Activated B cell treated with CpG ODN at 0.5 μM for 24 hours (primary cell): ENCODE data around the gene SPRED1. TPM values are rescaled to one million over a fixed set of nuclear protein-coding genes. Genes with fewer than 3 reads are reported as not detected.

ENCODE experiments used
- ATAC-seq: fragments of 200-7000 bp; cut with Tn5 transposase; one replicate; pipeline ENCODE4 v1.10.0; 2021; ENCODE audit warnings: low read depth, mild to moderate bottlenecking, moderate library complexity
- CTCF ChIA-PET: fragments of 350-600 bp; sonication (Branson Sonifier 250); formaldehyde crosslinking; loops from one replicate; lab custom pipeline; 2021; ENCODE audit warnings: antibody characterized with exemption; lab: Charles Lee
- POLR2A ChIA-PET: fragments of 350-600 bp; sonication (Branson Sonifier 250); formaldehyde crosslinking; loops from one replicate; lab custom pipeline; 2021; ENCODE audit warnings: antibody characterized with exemption; lab: Charles Lee
- DNase-seq: peaks from one replicate; pipeline ENCODE4 v3.0.0; 2022
- H3K27ac Mint-ChIP-seq: one replicate; pipeline ENCODE4 v1.8.0; 2020; ENCODE audit warnings: mixed read lengths
- H3K27me3 Mint-ChIP-seq: one replicate; pipeline ENCODE4 v1.8.0; 2021; ENCODE audit warnings: mixed read lengths
- H3K36me3 Mint-ChIP-seq: one replicate; pipeline ENCODE4 v1.8.0; 2021; ENCODE audit warnings: low read depth, mixed read lengths
- H3K4me1 Mint-ChIP-seq: one replicate; pipeline ENCODE4 v1.8.0; 2021; ENCODE audit warnings: mixed read lengths
- H3K4me3 Mint-ChIP-seq: one replicate; pipeline ENCODE4 v1.8.0; 2020; ENCODE audit warnings: mild to moderate bottlenecking, mixed read lengths
- H3K9me3 Mint-ChIP-seq: one replicate; pipeline ENCODE4 v1.8.0; 2020; ENCODE audit warnings: mixed read lengths
- CTCF ChIP-seq: fragments of 200-600 bp; IDR thresholded peaks from one replicate; pipeline ENCODE4 v1.8.0; 2022; ENCODE audit warnings: antibody characterized with exemption, mild to moderate bottlenecking
- intact Hi-C: fragments of 100-400 bp; cut with micrococcal nuclease; formaldehyde crosslinking; loops from one replicate; pipeline ENCODE4 v1.15.1; 2024
- total RNA-seq: library from RNA; stranded (reverse); gene quantifications from 2 replicates; pipeline ENCODE4 v1.2.3, GENCODE V29; 2022

SPRED1 gene
- total RNA-seq, 1 donor from 2014 or later, result 1.4 TPM

DNA sequence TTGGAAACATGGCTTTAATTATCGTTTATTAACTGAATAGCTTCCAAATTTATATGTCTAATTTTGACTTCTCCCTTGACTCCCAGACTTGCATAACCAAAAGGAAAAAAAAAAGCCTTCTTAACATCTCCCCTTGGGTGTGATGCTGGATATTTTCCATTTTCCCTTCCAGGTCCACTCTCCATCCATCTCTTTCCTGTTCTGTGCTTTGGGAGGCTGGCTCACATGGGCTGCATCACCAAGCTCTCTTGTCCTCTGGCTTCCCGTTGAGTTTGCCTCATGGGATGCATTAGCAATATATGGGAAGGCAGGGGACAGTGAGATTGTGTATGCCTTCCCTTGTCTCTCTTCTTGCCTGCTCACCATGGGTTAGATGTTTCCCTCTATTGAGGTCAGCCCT lies 123.4 kb downstream of the SPRED1 start:
- H3K27ac Mint-ChIP-seq, result no peak overlapping the region
- no peak for TF ChIP-seq CTCF
- DNase-seq (no peak), ATAC-seq (no peak)
- intact Hi-C loops, result no loop called here
- H3K9me3 Mint-ChIP-seq, result no peaks in the 10 kb centered on the region
- no peaks in the 10 kb centered on the region for H3K4me1 Mint-ChIP-seq
- ChIA-PET CTCF (interaction anchor here (0.8 kb wide), 1 partner anchor 13 kb away, joined by 3 read pairs; no protein-coding TSS in a partner anchor), POLR2A (no interaction called here)
- no peak overlapping the region for H3K4me3 Mint-ChIP-seq
- H3K27me3 Mint-ChIP-seq, result peaks cover 26% of the 10 kb centered on the region
- no peaks in the 10 kb centered on the region for H3K36me3 Mint-ChIP-seq

DNA sequence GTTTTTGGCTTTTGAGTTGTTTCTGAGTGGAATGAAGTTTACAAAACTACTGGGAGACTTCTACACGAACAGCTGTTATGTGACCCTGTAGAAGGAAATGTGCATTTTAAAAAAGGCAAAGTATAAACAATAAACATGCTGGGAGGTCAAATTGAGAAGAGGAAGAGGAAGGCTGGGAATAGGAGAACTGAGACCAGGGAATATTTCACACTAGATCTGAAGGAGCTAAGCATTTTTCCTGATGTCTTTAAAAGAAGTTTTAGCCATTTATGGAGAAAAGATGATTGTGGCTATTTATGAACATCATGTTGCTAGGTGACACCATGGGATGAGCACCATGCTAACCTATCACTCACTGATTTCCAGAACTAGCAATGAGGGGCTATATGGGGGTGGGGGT lies 125.0 kb downstream of the SPRED1 start:
- DNase-seq, result no peak
- Mint-ChIP-seq H3K4me3 (no peak overlapping the region), H3K4me1 (no peaks in the 10 kb centered on the region), H3K9me3 (no peaks in the 10 kb centered on the region), H3K27ac (no peak overlapping the region), H3K27me3 (peaks cover 29% of the 10 kb centered on the region), H3K36me3 (no peaks in the 10 kb centered on the region)
- CTCF ChIA-PET, result interaction anchor here (0.9 kb wide), 1 partner anchor 613 kb away, joined by 3 read pairs; no protein-coding TSS in a partner anchor
- no peak for ATAC-seq
- no peak for TF ChIP-seq CTCF
- intact Hi-C loops, result no loop called here
- POLR2A ChIA-PET, result no interaction called here

DNA sequence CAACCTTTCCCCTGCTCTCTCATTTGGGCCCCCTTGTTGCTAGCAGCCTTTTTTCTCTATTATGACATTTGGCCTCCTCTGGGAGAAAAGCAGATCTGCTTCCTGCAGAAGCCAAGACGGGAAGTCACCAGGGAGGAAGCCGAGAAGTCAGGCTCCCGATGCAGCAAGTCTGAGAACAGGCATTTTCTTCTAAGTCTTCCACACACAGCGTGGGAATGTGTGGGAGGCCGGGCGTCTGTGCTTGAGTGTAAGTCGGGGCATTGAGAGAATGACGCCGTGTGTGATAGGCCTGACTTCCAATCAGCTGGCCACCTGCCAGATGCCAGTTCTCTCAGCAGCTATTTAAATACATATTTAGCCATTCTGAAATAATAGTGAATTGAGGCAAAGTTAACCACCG lies 125.5 kb downstream of the SPRED1 start:
- ATAC-seq (no peak), DNase-seq (no peak)
- no peaks in the 10 kb centered on the region for H3K4me1 Mint-ChIP-seq
- no peak overlapping the region for H3K4me3 Mint-ChIP-seq
- ChIA-PET CTCF (interaction anchor here (0.9 kb wide), 1 partner anchor 613 kb away, joined by 3 read pairs; no protein-coding TSS in a partner anchor), POLR2A (no interaction called here)
- H3K27ac Mint-ChIP-seq, result no peak overlapping the region
- no peaks in the 10 kb centered on the region for H3K9me3 Mint-ChIP-seq
- TF ChIP-seq CTCF, result no peak
- peaks cover 29% of the 10 kb centered on the region for H3K27me3 Mint-ChIP-seq
- intact Hi-C loops, result no loop called here
- no peaks in the 10 kb centered on the region for H3K36me3 Mint-ChIP-seq

GRCh38 chr15:38389924-38390542 lies 137.4 kb downstream of the SPRED1 start:
- ChIA-PET CTCF (interaction anchor here (1.5 kb wide), 1 partner anchor 394 kb away, joined by 6 read pairs; no protein-coding TSS in a partner anchor), POLR2A (no interaction called here)
- H3K27ac Mint-ChIP-seq, result no peak overlapping the region
- no peaks in the 10 kb centered on the region for H3K4me1 Mint-ChIP-seq
- intact Hi-C loops, result loop anchor here (1.0 to 2.0 kb wide), 3 partner anchors 35 to 395 kb away; no protein-coding TSS in a partner anchor
- DNase-seq (peak; percentile 20), ATAC-seq (peak; percentile 67)
- H3K4me3 Mint-ChIP-seq, result no peak overlapping the region
- no peaks in the 10 kb centered on the region for H3K9me3 Mint-ChIP-seq
- peaks cover 13% of the 10 kb centered on the region for H3K27me3 Mint-ChIP-seq
- H3K36me3 Mint-ChIP-seq, result no peaks in the 10 kb centered on the region
- peak; percentile 38 for TF ChIP-seq CTCF

DNA sequence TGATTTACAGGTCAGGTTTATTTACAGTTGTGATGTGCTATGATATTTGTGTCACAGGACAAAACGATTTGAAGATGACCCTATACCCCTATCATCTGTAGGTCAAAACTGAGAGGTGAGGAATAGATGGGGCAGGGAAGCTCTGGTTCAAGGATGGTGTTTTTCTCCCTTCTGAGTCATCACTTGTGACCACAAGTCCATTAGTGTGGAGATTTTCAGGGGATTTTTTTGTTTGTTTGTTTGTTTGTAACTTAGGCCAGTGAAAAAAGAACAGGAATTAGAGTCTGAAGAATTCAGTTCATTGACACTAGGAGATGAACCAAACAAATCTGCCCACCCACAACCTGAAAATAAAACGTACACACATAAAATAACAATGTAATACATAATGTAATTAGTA lies 138.6 kb downstream of the SPRED1 start:
- DNase-seq (no peak), ATAC-seq (no peak)
- peaks cover 11% of the 10 kb centered on the region for H3K27me3 Mint-ChIP-seq
- CTCF ChIA-PET, result interaction anchor here (0.7 to 1.5 kb wide), 3 partner anchors 389 to 1507 kb away, joined by 3 to 6 read pairs (median 4); no protein-coding TSS in a partner anchor
- H3K9me3 Mint-ChIP-seq, result no peaks in the 10 kb centered on the region
- H3K36me3 Mint-ChIP-seq, result no peaks in the 10 kb centered on the region
- intact Hi-C loops, result loop anchor here (2.0 kb wide), 1 partner anchor 36 kb away; no protein-coding TSS in a partner anchor
- no peaks in the 10 kb centered on the region for H3K4me1 Mint-ChIP-seq
- POLR2A ChIA-PET, result no interaction called here
- H3K4me3 Mint-ChIP-seq, result no peak overlapping the region
- no peak overlapping the region for H3K27ac Mint-ChIP-seq
- TF ChIP-seq CTCF, result no peak
